Superior temporal gyrus (tissue), 1 donor: Measurements from ENCODE around the gene GRAMD1A.
A peak's percentile ranks its signal among the peaks of the same experiment; 100 is the strongest.

Source experiments
- DNase-seq: peaks from one replicate; pipeline ENCODE4 v3.0.0-alpha.2; 2016; ENCODE audit errors: extremely low spot score

GRAMD1A gene

GRCh38 chr19:35053667-35054293 lies 53.7 kb downstream of the GRAMD1A start:
- no peak for DNase-seq

GRCh38 chr19:35054626-35055025 lies 54.5 kb downstream of the GRAMD1A start:
- DNase-seq: no peak

GRCh38 chr19:35055715-35056179 lies 55.6 kb downstream of the GRAMD1A start:
- no peak for DNase-seq

- DNase-seq: no peak
Measured at GRCh38 chr19:35056513-35057063, 56.5 kb downstream of the GRAMD1A start.

- DNase-seq: no peak
Measured at GRCh38 chr19:35058370-35058769, 58.2 kb downstream of the GRAMD1A start.

GRCh38 chr19:35059006-35059798 lies 59.1 kb downstream of the GRAMD1A start:
- no peak for DNase-seq

- no peak for DNase-seq
Measured at GRCh38 chr19:35059799-35060091, 59.6 kb downstream of the GRAMD1A start.

GRCh38 chr19:35060160-35060855 lies 60.2 kb downstream of the GRAMD1A start:
- DNase-seq: no peak

GRCh38 chr19:35061583-35062373 lies 61.7 kb downstream of the GRAMD1A start:
- no peak for DNase-seq

- no peak for DNase-seq
Measured at GRCh38 chr19:35062942-35063341, 62.8 kb downstream of the GRAMD1A start.

GRCh38 chr19:35063940-35064818 lies 64.1 kb downstream of the GRAMD1A start:
- DNase-seq: no peak

- DNase-seq: no peak
Measured at GRCh38 chr19:35065574-35065973, 65.5 kb downstream of the GRAMD1A start.

GRCh38 chr19:35066121-35066520 lies 66.0 kb downstream of the GRAMD1A start:
- no peak for DNase-seq

- peak; percentile 97 for DNase-seq
Measured at GRCh38 chr19:35066691-35067563, 66.8 kb downstream of the GRAMD1A start.

- no peak for DNase-seq
Measured at GRCh38 chr19:35068941-35069634, 69.0 kb downstream of the GRAMD1A start.

- peak; percentile 59 for DNase-seq
Measured at GRCh38 chr19:35069696-35070095, 69.6 kb downstream of the GRAMD1A start.

GRCh38 chr19:35070471-35070870 lies 70.3 kb downstream of the GRAMD1A start:
- no peak for DNase-seq

GRCh38 chr19:35073516-35073915 lies 73.4 kb downstream of the GRAMD1A start:
- DNase-seq: no peak

- no peak for DNase-seq
Measured at GRCh38 chr19:35073941-35074340, 73.8 kb downstream of the GRAMD1A start.
